Loucy (cell line): Measurements from ENCODE around the gene SYNE1.

ENCODE experiments used
- H2AFZ ChIP-seq: fragments of 200-600 bp; sonication (generic); 2 replicates; pipeline ENCODE4 v1.6.0; 2016; ENCODE audit warnings: antibody characterized with exemption, mild to moderate bottlenecking, low read length, moderate library complexity
- H3F3A ChIP-seq: fragments of 200-600 bp; 2 replicates; pipeline ENCODE4 v1.6.0; 2016; ENCODE audit warnings: antibody characterized with exemption, low read depth, mild to moderate bottlenecking
- H3K27me3 ChIP-seq: fragments of 200-600 bp; sonication (generic); 2 replicates; pipeline ENCODE4 v1.6.1; 2014; ENCODE audit warnings: low read length, mild to moderate bottlenecking; ENCODE audit not compliant: insufficient read depth, poor library complexity, severe bottlenecking
- H3K36me3 ChIP-seq: fragments of 200-600 bp; sonication (generic); 2 replicates; pipeline ENCODE4 v1.6.1; 2016; ENCODE audit warnings: low read length; ENCODE audit not compliant: insufficient read depth
- H3K4me1 ChIP-seq: fragments of 200-600 bp; sonication (generic); 2 replicates; pipeline ENCODE4 v1.5.1; 2014; ENCODE audit warnings: low read length, mild to moderate bottlenecking; ENCODE audit not compliant: insufficient read depth, poor library complexity, severe bottlenecking
- H3K4me2 ChIP-seq: fragments of 200-600 bp; sonication (generic); 2 replicates; pipeline ENCODE4 v1.6.0; 2014; ENCODE audit warnings: antibody characterized with exemption, low read length, low read depth, mild to moderate bottlenecking; ENCODE audit not compliant: poor library complexity, severe bottlenecking
- H3K4me3 ChIP-seq: fragments of 200-600 bp; sonication (generic); 2 replicates; pipeline ENCODE4 v1.5.1; 2014; ENCODE audit warnings: low read length, mild to moderate bottlenecking, mixed read lengths; ENCODE audit not compliant: poor library complexity, severe bottlenecking
- H3K79me2 ChIP-seq: fragments of 200-600 bp; sonication (generic); 2 replicates; pipeline ENCODE4 v1.6.1; 2014; ENCODE audit warnings: low read length; ENCODE audit not compliant: insufficient read depth
- H3K9ac ChIP-seq: fragments of 200-600 bp; sonication (generic); 2 replicates; pipeline ENCODE4 v1.6.0; 2014; ENCODE audit warnings: mild to moderate bottlenecking, low read depth, low read length, moderate library complexity; ENCODE audit not compliant: poor library complexity, severe bottlenecking
- H3K9me2 ChIP-seq: fragments of 200-600 bp; sonication (generic); replicated peaks from 2 replicates; pipeline ENCODE4 v1.6.1; 2016; ENCODE audit warnings: low read depth, low read length, mixed read lengths
- H3K9me3 ChIP-seq: fragments of 200-600 bp; sonication (generic); 2 replicates; pipeline ENCODE4 v1.6.1; 2014; ENCODE audit warnings: mild to moderate bottlenecking, antibody characterized with exemption, low read length, low read depth; ENCODE audit not compliant: insufficient read depth
- H4K20me1 ChIP-seq: fragments of 200-600 bp; sonication (generic); 2 replicates; pipeline ENCODE4 v1.6.0; 2014; ENCODE audit warnings: antibody characterized with exemption, low read length, mild to moderate bottlenecking; ENCODE audit not compliant: insufficient read depth, poor library complexity, severe bottlenecking
- EZH2phosphoT487 ChIP-seq: fragments of 200-600 bp; IDR thresholded peaks from 2 replicates; pipeline ENCODE4 v1.6.1; 2018; ENCODE audit warnings: antibody characterized with exemption, mild to moderate bottlenecking, moderate library complexity, borderline replicate concordance
- TF ChIP-seq, protein P1 (sequence below): fragments of 200-600 bp; sonication (generic); conservative IDR thresholded peaks from 2 replicates; pipeline ENCODE4 v1.5.1; 2014; ENCODE audit warnings: mild to moderate bottlenecking, antibody characterized with exemption, low read length

Gene SYNE1

DNA sequence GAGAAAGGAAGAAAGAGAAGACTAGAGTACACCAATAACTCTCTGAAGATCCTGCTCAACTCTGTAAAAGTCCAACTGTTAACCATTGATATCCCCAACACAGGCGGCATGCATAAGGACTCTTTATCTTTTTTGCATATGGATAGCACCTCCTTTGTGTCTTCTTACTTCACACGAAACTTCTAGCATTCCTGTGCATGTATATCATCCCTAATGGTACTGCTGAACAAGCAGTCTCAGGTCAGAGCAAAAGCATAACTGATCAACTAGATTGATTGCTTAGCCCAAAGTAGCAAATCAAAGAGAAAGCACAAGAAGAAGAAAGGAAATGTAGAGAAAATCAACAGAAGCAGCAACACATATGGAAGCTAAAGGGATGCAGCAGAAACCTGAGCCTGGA, 234.4 kb downstream of the SYNE1 start:
- Histone ChIP-seq H3K36me3 (no peaks in the 10 kb centered on the region), H3K4me3 (no peak overlapping the region), H3K4me1 (no peaks in the 10 kb centered on the region), H3F3A (no peaks in the 10 kb centered on the region), H3K9ac (no peak overlapping the region), H3K4me2 (no peak overlapping the region), H3K9me3 (no peaks in the 10 kb centered on the region), H4K20me1 (no peaks in the 10 kb centered on the region), H3K27me3 (no peaks in the 10 kb centered on the region), H3K9me2 (no peaks in the 10 kb centered on the region), H2AFZ (no peak overlapping the region), H3K79me2 (no peaks in the 10 kb centered on the region)
- no peak for TF ChIP-seq EZH2phosphoT487
- TF ChIP-seq, protein P1, sequence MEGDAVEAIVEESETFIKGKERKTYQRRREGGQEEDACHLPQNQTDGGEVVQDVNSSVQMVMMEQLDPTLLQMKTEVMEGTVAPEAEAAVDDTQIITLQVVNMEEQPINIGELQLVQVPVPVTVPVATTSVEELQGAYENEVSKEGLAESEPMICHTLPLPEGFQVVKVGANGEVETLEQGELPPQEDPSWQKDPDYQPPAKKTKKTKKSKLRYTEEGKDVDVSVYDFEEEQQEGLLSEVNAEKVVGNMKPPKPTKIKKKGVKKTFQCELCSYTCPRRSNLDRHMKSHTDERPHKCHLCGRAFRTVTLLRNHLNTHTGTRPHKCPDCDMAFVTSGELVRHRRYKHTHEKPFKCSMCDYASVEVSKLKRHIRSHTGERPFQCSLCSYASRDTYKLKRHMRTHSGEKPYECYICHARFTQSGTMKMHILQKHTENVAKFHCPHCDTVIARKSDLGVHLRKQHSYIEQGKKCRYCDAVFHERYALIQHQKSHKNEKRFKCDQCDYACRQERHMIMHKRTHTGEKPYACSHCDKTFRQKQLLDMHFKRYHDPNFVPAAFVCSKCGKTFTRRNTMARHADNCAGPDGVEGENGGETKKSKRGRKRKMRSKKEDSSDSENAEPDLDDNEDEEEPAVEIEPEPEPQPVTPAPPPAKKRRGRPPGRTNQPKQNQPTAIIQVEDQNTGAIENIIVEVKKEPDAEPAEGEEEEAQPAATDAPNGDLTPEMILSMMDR = no peak

DNA sequence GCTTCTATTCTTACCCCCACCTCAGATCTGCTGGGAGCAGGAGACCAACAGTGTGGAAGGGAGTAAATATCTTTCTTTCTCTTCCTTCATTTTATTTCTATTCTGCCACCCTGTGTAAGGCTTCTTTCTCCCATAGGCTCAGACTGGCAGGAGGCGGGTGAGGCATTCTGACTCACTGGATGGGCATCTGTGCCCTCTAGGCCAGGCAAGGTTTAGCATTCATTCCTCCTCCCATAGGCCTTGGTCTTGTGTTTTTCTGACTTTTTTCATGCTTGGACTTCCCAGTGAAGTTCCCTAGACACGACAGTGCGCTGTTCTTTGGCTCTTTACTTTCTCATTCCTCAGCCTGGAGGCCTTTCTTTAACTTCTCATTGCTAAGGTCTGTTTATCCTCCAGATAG, 235.2 kb downstream of the SYNE1 start:
- no peaks in the 10 kb centered on the region for H3K4me1 ChIP-seq
- H3K9me3 ChIP-seq = no peaks in the 10 kb centered on the region
- H3K9me2 ChIP-seq = no peaks in the 10 kb centered on the region
- no peaks in the 10 kb centered on the region for H3K36me3 ChIP-seq
- no peaks in the 10 kb centered on the region for H3K79me2 ChIP-seq
- no peaks in the 10 kb centered on the region for H3F3A ChIP-seq
- no peaks in the 10 kb centered on the region for H4K20me1 ChIP-seq
- no peaks in the 10 kb centered on the region for H3K27me3 ChIP-seq
- no peak overlapping the region for H3K4me2 ChIP-seq
- H2AFZ ChIP-seq = no peak overlapping the region
- H3K9ac ChIP-seq = no peak overlapping the region
- TF ChIP-seq, protein P1 = no peak
- no peak for TF ChIP-seq EZH2phosphoT487
- H3K4me3 ChIP-seq = no peak overlapping the region

DNA sequence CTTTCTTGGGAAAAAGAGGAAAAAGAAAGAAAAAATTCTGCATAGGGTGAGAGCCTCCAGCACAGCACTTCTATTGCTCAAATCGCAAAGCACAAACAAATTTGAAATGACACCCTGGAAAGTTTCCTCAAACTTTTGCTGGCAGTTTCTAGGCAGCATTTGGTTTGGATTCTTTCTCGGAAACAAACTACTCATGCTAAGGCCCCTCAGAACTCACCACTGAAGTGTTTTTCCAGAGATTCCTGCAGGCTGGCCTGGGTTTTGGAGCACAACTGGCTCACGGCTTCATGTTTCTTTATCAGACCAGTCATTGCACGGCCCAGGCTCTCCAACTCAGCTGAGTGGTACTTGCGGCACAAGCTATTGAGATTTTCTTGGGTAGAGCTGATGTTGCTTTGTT, 237.8 kb downstream of the SYNE1 start:
- no peaks in the 10 kb centered on the region for H3K4me1 ChIP-seq
- no peaks in the 10 kb centered on the region for H3K9me2 ChIP-seq
- no peak overlapping the region for H2AFZ ChIP-seq
- no peaks in the 10 kb centered on the region for H3K27me3 ChIP-seq
- no peaks in the 10 kb centered on the region for H3K9me3 ChIP-seq
- H3K4me3 ChIP-seq = no peak overlapping the region
- TF ChIP-seq, protein P1 = no peak
- no peak for TF ChIP-seq EZH2phosphoT487
- no peaks in the 10 kb centered on the region for H3K79me2 ChIP-seq
- no peak overlapping the region for H3K9ac ChIP-seq
- H3K36me3 ChIP-seq = no peaks in the 10 kb centered on the region
- H3K4me2 ChIP-seq = no peak overlapping the region
- H4K20me1 ChIP-seq = no peaks in the 10 kb centered on the region
- no peaks in the 10 kb centered on the region for H3F3A ChIP-seq
